ENCODE results near the gene ST3GAL6. TPM values are rescaled to one million over a fixed set of nuclear protein-coding genes. Genes with fewer than 3 reads are reported as not detected.

The ST3GAL6 gene
- total and polyA plus RNA-seq, 9 of the 15 experiments (the other 6 are each of a cell fraction or from before 2014, with no cell fraction given): 0.14 TPM; not detected in 8

DNA sequence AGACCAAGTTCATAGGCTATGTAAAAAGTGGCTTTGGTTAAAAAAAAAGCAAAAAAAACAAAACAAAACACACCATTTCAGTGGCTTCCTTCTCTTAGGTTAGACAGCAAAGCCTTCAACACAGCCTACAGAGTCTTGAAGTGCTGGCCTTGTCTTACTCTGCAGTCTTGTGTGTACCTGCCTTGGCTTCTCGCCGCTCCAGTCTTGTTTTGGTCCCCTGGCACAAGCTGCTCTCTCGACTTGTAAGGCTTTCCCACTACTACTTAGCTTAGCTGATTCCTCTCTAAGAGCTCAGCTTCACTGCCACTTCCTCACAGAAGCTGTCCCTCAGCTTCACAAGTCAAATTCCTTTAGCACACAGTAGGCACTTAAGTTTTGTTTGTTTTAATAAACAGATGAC is 63.0 kb downstream of the ST3GAL6 start:
- Histone ChIP-seq H3K9me3 (replicated peaks; ENCODE audit: control insufficient read depth, insufficient read depth, low read depth, low read length) (no peaks in the 10 kb centered on the region), H3K27me3 (ENCODE audit: control insufficient read depth in 2 of 2, insufficient read depth in 2 of 2, low read length in 2 of 2) (no peaks in the 10 kb centered on the region), H3K4me3 (no peak overlapping the region), H2AFZ (ENCODE audit: low read depth, low read length) (no peak overlapping the region), H3K27ac (ENCODE audit: extremely low read depth, low read depth, low read length) (no peak overlapping the region), H3K9me1 (ENCODE audit: control insufficient read depth, insufficient read depth, low read length) (no peaks in the 10 kb centered on the region), H3K36me3 (ENCODE audit: control insufficient read depth, insufficient read depth, low read length) (peaks cover under 1% of the 10 kb centered on the region; the same call in 1 of the 3 replicates), H3K79me2 (ENCODE audit: control insufficient read depth, insufficient read depth, low read length) (no peaks in the 10 kb centered on the region), H4K20me1 (replicated peaks; ENCODE audit: control insufficient read depth, insufficient read depth, low read length) (no peaks in the 10 kb centered on the region), H3K9ac (ENCODE audit: insufficient read depth in 1 of 2, low read depth in 2 of 2, low read length in 2 of 2) (no peak overlapping the region), H3K4me2 (ENCODE audit: insufficient read depth, low read length) (no peak overlapping the region), H3K4me1 (replicated peaks in 1 of 2; ENCODE audit: control insufficient read depth in 2 of 2, insufficient read depth in 2 of 2, low read length in 2 of 2) (no peaks in the 10 kb centered on the region)
- in situ Hi-C loops (cut with MboI) (no loop called here), intact Hi-C loops (cut with micrococcal nuclease) (no loop called here)
- DNase-seq (ENCODE audit: extremely low read depth in 1 of 4, low spot score in 3 of 4): no peak
- no peak for ATAC-seq
- ChIA-PET CTCF (ENCODE audit: low intra/inter-chr PET ratio) (no interaction called here), POLR2A (no interaction called here)
- BruUV-seq (replicated peaks): no TSS peak
- WGBS (ENCODE audit: insufficient coverage, low coverage, missing lambda C conversion rate): 46% methylated on average over 3 of the region's 3 CpGs
- no peak for FAIRE-seq
- TF ChIP-seq, protein P1, sequence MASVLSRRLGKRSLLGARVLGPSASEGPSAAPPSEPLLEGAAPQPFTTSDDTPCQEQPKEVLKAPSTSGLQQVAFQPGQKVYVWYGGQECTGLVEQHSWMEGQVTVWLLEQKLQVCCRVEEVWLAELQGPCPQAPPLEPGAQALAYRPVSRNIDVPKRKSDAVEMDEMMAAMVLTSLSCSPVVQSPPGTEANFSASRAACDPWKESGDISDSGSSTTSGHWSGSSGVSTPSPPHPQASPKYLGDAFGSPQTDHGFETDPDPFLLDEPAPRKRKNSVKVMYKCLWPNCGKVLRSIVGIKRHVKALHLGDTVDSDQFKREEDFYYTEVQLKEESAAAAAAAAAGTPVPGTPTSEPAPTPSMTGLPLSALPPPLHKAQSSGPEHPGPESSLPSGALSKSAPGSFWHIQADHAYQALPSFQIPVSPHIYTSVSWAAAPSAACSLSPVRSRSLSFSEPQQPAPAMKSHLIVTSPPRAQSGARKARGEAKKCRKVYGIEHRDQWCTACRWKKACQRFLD (CRISPR knock-in tag; IDR thresholded peaks at IDR 0.05): no peak
- no peak for TF ChIP-seq ZNF174 (CRISPR knock-in tag; IDR thresholded peaks at IDR 0.05)
- no peak for TF ChIP-seq RAD51 (IDR thresholded peaks at IDR 0.05; ENCODE audit: borderline replicate concordance, low read depth)
- TF ChIP-seq TBL1XR1 (IDR thresholded peaks at IDR 0.05; ENCODE audit: low read length in 2 of 2): no peak
- TF ChIP-seq HLTF (IDR thresholded peaks at IDR 0.05): no peak

Data from K562 (cell line).